Occipital lobe (tissue), 3 donors: ENCODE measurements around the gene MARS1. TPM values are rescaled to one million over a fixed set of nuclear protein-coding genes. Genes with fewer than 3 reads are reported as not detected.
"Not testable (repeated sequence)": the region's sequence is repeated elsewhere in the genome, so short reads cannot be mapped to it uniquely, and the experiment has no call there.

Source experiments
- DNase-seq: peaks from one replicate; lab custom pipeline; 2025; lab: John Stamatoyannopoulos, UW
- small RNA-seq: library from RNA; depleted of rRNA; stranded (forward); fragments of <200 nt; gene quantifications from one replicate; pipeline ENCODE3, GENCODE V24; 2014
- total RNA-seq: library from RNA; depleted of rRNA; stranded (reverse); fragments of >200 nt; gene quantifications from one replicate; pipeline ENCODE4 v1.2.3, GENCODE V29; 2014

The MARS1 gene
- total RNA-seq, 1 donor from 2014 or later, result 65.2 TPM

DNA sequence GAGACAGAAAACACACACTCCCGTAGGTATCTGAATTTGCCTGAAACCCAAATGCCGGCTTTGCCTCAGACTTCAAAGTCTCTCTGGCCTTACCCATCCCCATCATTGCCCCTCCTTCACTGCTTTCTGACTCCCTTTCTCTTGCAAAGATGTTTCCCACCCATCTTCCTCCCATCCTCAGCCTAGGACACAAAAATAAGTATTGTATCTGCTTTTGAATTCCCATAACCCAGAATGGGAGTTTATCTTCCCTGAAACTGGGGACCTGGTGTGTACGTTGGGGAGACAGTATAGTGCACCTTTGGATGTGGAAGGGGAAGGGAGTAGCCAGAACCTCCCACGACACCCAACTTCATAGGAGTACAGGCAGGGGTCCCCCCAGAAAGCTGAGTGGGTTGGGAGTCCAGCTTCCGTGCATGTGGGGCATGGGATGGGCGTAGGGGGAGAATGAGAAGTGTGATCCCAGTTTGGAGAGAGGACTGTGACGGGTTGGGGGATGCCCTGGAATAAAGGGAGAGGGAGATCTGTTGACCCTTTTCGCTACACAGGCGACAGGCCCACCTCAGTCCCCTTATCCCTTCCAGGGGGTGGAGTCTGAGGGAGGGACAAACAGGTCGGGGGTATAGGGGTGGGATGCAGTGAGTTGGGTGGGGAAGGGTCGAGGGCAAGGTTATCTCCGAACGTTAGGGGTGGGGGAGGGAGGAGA lies 61.5 kb downstream of the MARS1 start:
- DNase-seq, result no peak

DNA sequence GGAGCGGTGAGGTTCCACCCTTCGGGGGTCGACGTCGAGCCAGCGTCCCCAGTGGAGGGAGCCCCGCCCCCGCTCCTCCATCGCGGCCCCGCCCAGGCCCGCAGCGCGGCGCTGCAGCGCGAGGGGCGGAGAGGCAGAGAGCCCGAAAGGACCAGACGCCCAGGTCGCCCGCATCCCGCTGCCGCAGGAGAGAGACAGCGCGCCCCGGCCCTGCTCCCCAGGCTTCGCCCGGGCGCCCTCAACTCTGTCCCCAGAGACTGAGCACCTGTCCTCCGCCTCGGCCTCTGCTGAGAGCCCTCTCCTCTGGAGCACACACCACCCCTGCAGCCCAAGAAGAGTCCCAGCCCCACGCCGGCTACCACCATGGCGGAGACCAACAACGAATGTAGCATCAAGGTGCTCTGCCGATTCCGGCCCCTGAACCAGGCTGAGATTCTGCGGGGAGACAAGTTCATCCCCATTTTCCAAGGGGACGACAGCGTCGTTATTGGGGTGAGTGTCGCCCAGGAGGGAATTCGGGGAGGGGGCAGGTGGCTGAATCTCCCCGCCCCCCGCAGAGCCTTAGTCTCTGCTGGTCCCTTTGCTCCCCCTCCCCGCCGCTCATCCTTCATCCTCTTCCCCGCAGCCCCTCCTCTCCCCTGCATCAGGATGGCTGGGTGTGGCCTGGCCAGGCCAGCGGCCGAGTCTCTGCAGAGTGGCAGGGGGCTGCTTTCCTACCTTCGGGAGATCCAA lies 62.2 kb downstream of the MARS1 start, which contains the start of gene KIF5A:
KIF5A (plus strand) TSS at position 136 of the 732 bp plus-strand sequence; CDS start at position 364, 228 bp downstream.
- DNase-seq, result peak; percentile 40

DNA sequence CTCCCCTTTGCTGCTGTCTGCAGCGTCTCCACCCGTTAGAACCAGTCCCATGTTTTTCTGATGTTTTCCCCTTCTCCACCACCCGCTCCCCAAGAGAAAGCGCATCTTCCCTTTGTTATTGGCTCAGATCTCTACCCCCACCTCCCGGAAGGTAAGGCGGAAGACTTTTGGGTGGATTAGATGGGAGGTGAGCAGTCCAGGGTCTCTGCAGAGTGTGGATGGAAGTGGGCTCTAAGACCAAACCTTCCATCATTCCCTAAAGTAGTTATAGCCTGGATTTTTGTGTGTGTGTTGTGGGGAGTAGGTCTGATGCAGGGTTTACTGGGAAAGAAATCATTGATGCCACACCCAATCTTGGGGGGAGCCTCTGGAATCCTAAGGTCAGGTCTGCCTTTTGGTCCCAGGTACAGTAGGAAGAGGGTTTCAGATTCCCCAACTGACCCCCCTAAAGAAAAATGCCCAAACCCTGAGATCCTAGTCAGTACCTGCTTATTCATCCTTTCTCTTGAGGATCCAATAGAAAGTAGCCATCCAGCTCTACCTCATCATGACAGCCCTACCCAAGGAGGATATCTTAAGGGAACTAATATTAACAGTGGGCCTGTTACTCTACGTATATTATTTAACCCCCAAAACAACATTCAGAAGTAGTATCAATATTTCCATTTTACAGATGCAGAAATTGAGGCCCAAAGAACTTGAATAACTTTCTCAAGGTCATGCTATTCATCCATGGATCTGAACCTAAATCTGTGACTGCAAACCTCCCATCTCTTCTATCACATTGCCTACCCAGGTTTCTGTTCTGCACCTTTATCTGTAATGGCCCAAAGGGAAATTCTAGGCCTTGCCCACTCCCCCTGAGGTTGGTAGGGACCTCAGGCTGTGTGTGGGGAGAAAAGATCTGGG lies 63.0 kb downstream of the MARS1 start:
- DNase-seq, result no peak

- no peak for DNase-seq
Measured at GRCh38 chr12:57551637-57552305, 63.9 kb downstream of the MARS1 start.

GRCh38 chr12:57552306-57552651 lies 64.4 kb downstream of the MARS1 start:
- DNase-seq, result no peak

- DNase-seq, result no peak
Measured at GRCh38 chr12:57552835-57553313, 65.0 kb downstream of the MARS1 start.

- DNase-seq, result no peak
Measured at GRCh38 chr12:57553343-57554202, 65.7 kb downstream of the MARS1 start.

GRCh38 chr12:57554453-57554852 lies 66.6 kb downstream of the MARS1 start:
- DNase-seq, result no peak

GRCh38 chr12:57554897-57555296 lies 67.0 kb downstream of the MARS1 start:
- DNase-seq, result no peak

DNA sequence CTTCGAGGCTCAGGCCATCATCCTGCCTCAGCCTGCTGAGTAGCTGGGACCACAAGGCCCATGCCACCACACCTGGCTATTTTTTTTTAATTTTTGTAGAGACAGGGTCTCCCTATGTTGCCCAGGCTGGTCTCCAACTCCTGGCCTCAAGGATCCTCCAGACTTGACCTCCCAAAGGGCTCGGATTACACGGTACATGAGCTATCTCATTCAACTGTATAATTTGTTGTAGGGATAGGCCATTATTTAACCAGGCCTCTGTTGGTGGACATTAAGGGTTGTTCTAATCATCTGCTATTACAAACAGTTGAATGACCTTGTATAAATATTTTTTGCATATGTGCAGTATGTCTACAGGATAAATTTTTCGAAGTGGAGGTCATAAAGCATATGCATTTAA lies 71.0 kb downstream of the MARS1 start:
- DNase-seq, result no peak

GRCh38 chr12:57560516-57560915 lies 72.6 kb downstream of the MARS1 start:
- DNase-seq, result no peak

GRCh38 chr12:57561117-57561516 lies 73.2 kb downstream of the MARS1 start:
- not testable (repeated sequence) for DNase-seq

- no peak for DNase-seq
Measured at GRCh38 chr12:57563358-57563757, 75.5 kb downstream of the MARS1 start.

- DNase-seq, result no peak
Measured at GRCh38 chr12:57564178-57564740, 76.4 kb downstream of the MARS1 start.

Small RNAs within 50 kb of the gene (small RNA-seq; reads per million reads assigned to genes)
- gene MIR616, result not detected

Other genes starting within 250 kb of the MARS1 start
- gene STAC3, start 236.9 kb upstream of the MARS1 start, total RNA-seq, result 0.94 TPM
- 21.7 TPM for gene R3HDM2, start 57.0 kb upstream of the MARS1 start, total RNA-seq
- gene INHBC, start 53.3 kb upstream of the MARS1 start, total RNA-seq, result not detected
- gene INHBE, start 32.8 kb upstream of the MARS1 start, total RNA-seq, result not detected
- 0.16 TPM for gene GLI1, start 28.3 kb upstream of the MARS1 start, total RNA-seq
- gene ARHGAP9, start 8.2 kb upstream of the MARS1 start, total RNA-seq, result 0.94 TPM
- gene DDIT3, start 32.4 kb downstream of the MARS1 start, total RNA-seq, result 5.3 TPM
- 2.0 TPM for gene MBD6, start 34.8 kb downstream of the MARS1 start, total RNA-seq
- gene DCTN2, start 59.1 kb downstream of the MARS1 start, total RNA-seq, result 103 TPM
- 50.2 TPM for gene KIF5A, start 62.0 kb downstream of the MARS1 start, total RNA-seq
- gene PIP4K2C, start 103.1 kb downstream of the MARS1 start, total RNA-seq, result 13.6 TPM
- 44.5 TPM for gene DTX3, start 116.8 kb downstream of the MARS1 start, total RNA-seq
- 49.4 TPM for gene ARHGEF25, start 123.4 kb downstream of the MARS1 start, total RNA-seq
- 45.2 TPM for gene B4GALNT1, start 145.1 kb downstream of the MARS1 start, total RNA-seq
- gene OS9, start 206.1 kb downstream of the MARS1 start, total RNA-seq, result 90.0 TPM